HCT116 (cell line): ENCODE results near the gene PIP4K2A. TPM values are rescaled to one million over a fixed set of nuclear protein-coding genes. Genes with fewer than 3 reads are reported as not detected.

Experiments used
- ATAC-seq: fragments of 200-7000 bp; cut with Tn5 transposase; 2 replicates; pipeline ENCODE4 v1.9.1; 2020; ENCODE audit warnings: mild to moderate bottlenecking, moderate library complexity
- BruUV-seq: library from RNA; stranded (reverse); fragments of 400-500 nt; replicated peaks from 2 replicates; lab custom pipeline; 2021; lab: Mats Ljungman, UMichigan
- CTCF ChIA-PET: fragments of 300-600 bp; sonication (Branson Sonifier 250); formaldehyde crosslinking; loops from one replicate; lab custom pipeline; 2021; ENCODE audit warnings: antibody characterized with exemption; lab: Charles Lee
- POLR2A ChIA-PET: fragments of 300-600, 350-600 bp; sonication (Branson Sonifier 250); formaldehyde crosslinking; loops from one replicate; lab custom pipeline; 2021; ENCODE audit warnings: antibody characterized with exemption; lab: Charles Lee
- RAD21 ChIA-PET, 2 experiments: fragments of 300-600 bp; sonication (Branson Sonifier 250); formaldehyde crosslinking; loops; one replicate each; lab custom pipeline; 2023; ENCODE audit warnings: low total read pairs in 2 of 2; ENCODE audit not compliant: uncharacterized antibody in 2 of 2, unreplicated experiment in 2 of 2, low non-redundant PET in 1 of 2; lab: Charles Lee
- DNase-seq: peaks from one replicate; pipeline ENCODE4 v3.0.0-alpha.2; 2010; ENCODE audit warnings: low read depth, low spot score
- H2AFZ ChIP-seq: fragments of 200-600 bp; shearing (Covaris generic), sonication (generic); 2 replicates; pipeline ENCODE4 v1.6.1; 2017; ENCODE audit warnings: low read depth, mixed run types, mixed read lengths, antibody characterized with exemption, low read length; ENCODE audit not compliant: poor library complexity, severe bottlenecking
- H3K27ac ChIP-seq: 2 replicates; pipeline ENCODE4 v1.5.1; 2012; ENCODE audit warnings: low read depth, low read length
- H3K27me3 ChIP-seq: fragments of 200-600 bp; sonication (generic); 2 replicates; pipeline ENCODE4 v1.6.1; 2016; ENCODE audit warnings: mixed run types, low read length, mixed read lengths; ENCODE audit not compliant: insufficient read depth
- H3K36me3 ChIP-seq, 2 experiments: fragments of 200-500 bp in 1 of 2; fragments of 200-600 bp in 1 of 2; sonication (Bioruptor generic) in 1 of 2; sonication (generic) in 1 of 2; 2 replicates each; pipeline versions ENCODE4 v1.5.1 to v1.6.1; 2014 to 2016; ENCODE audit warnings: low read length in 2 of 2, inconsistent platforms in 1 of 2, mixed read lengths in 1 of 2, mixed run types in 1 of 2; ENCODE audit not compliant: insufficient read depth in 2 of 2, control insufficient read depth in 1 of 2
- H3K4me1 ChIP-seq, 2 experiments: fragments of 200-600 bp in 1 of 2; sonication (generic) in 1 of 2; 2 replicates each; pipeline versions ENCODE4 v1.5.1 to v1.6.1; 2012 to 2017; ENCODE audit warnings: low read length in 2 of 2, inconsistent platforms in 1 of 2, mild to moderate bottlenecking in 1 of 2, mixed read lengths in 1 of 2, mixed run types in 1 of 2, moderate library complexity in 1 of 2; ENCODE audit not compliant: insufficient read depth in 2 of 2, control insufficient read depth in 1 of 2
- H3K4me2 ChIP-seq: fragments of 200-600 bp; sonication (generic); 2 replicates; pipeline ENCODE4 v1.6.1; 2017; ENCODE audit warnings: mixed run types, low read length, mixed read lengths
- H3K4me3 ChIP-seq, 2 experiments: fragments of 200-600 bp in 1 of 2; sonication (generic) in 1 of 2; replicated peaks in 1 of 2; 2 replicates each; pipeline ENCODE4 v1.5.1; 2011 to 2016; ENCODE audit warnings: low read length in 2 of 2, control low read depth in 1 of 2, low read depth in 1 of 2, mild to moderate bottlenecking in 1 of 2, mixed read lengths in 1 of 2, mixed run types in 1 of 2
- H3K79me2 ChIP-seq: fragments of 200-600 bp; sonication (generic); 2 replicates; pipeline ENCODE4 v1.6.1; 2017; ENCODE audit warnings: mild to moderate bottlenecking, mixed run types, low read length, moderate library complexity, mixed read lengths; ENCODE audit not compliant: insufficient read depth
- H3K9ac ChIP-seq: fragments of 200-600 bp; sonication (generic); 2 replicates; pipeline ENCODE4 v1.6.1; 2016; ENCODE audit warnings: low read length, mixed read lengths
- H3K9me2 ChIP-seq: fragments of 200-600 bp; sonication (generic), shearing (Covaris generic); 2 replicates; pipeline ENCODE4 v1.6.1; 2017; ENCODE audit warnings: mixed run types, mild to moderate bottlenecking, moderate library complexity; ENCODE audit not compliant: insufficient read depth
- H3K9me3 ChIP-seq, 2 experiments: fragments of 200-500 bp in 1 of 2; fragments of 200-600 bp in 1 of 2; sonication (Bioruptor generic) in 1 of 2; sonication (generic) in 1 of 2; 2 replicates each; pipeline ENCODE4 v1.6.1; 2014 to 2017; ENCODE audit warnings: low read length in 2 of 2, mixed read lengths in 2 of 2, inconsistent platforms in 1 of 2, low read depth in 1 of 2, mild to moderate bottlenecking in 1 of 2, mixed run types in 1 of 2, moderate library complexity in 1 of 2; ENCODE audit not compliant: control insufficient read depth in 1 of 2, insufficient read depth in 1 of 2
- H4K20me1 ChIP-seq: fragments of 200-600 bp; sonication (generic), shearing (Covaris generic); 2 replicates; pipeline ENCODE4 v1.6.1; 2017; ENCODE audit warnings: mixed run types, mild to moderate bottlenecking, moderate library complexity; ENCODE audit not compliant: insufficient read depth
- ELF1 ChIP-seq: IDR thresholded peaks from 2 replicates; pipeline ENCODE4 v1.6.1; 2012; ENCODE audit warnings: low read depth, borderline replicate concordance
- RAD21 ChIP-seq: IDR thresholded peaks from 2 replicates; pipeline ENCODE4 v1.6.1; 2012; ENCODE audit warnings: low read depth, mild to moderate bottlenecking
- SP1 ChIP-seq: IDR thresholded peaks from 2 replicates; pipeline ENCODE4 v1.6.1; 2012; ENCODE audit warnings: low read depth
- intact Hi-C: fragments of 100-400 bp; cut with micrococcal nuclease; formaldehyde crosslinking; loops from 2 replicates; pipeline ENCODE4 v1.10.0; 2022
- total RNA-seq: library from RNA; stranded (reverse); gene quantifications from one replicate; pipeline ENCODE4 v1.2.1, GENCODE V29; 2021; ENCODE audit not compliant: unreplicated experiment
- TF ChIP-seq, protein P1 (sequence below): IDR thresholded peaks from 2 replicates; pipeline ENCODE4 v1.6.1; 2012; ENCODE audit warnings: low read depth

The PIP4K2A gene
- total RNA-seq, 1 experiment from 2014 or later = 41.9 TPM

DNA sequence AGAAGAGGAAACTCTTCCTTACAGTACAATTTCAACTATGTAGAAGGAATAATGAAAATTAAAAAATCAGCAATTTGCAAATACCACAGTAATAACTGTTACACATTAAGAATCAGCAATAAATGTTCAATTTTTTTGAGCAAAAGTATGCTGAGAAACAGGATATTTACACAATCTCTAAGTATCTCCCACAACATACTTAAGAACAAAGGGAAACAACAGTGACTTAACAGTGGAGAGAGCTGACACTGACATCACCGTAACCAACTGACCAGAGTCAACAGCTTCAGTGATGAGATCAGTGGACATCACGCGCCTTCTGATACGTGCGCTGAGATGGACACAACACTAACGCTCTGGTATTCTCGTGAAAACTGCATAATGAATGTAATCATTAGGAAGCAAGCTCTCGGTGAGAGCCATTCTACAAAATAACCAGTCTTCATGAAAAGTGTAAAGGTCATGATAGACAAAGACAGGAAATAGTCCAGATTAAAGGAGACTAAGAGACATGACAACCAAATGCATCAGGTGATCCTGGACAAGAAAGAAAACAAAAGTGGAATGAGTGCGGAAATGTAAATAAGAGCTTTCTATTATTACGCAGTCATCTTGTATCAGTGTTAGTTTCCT, 82.6 kb downstream of the PIP4K2A start:
- Histone ChIP-seq H3K36me3 (no peaks in the 10 kb centered on the region), H3K9me3 (no peaks in the 10 kb centered on the region), H3K27ac (no peak overlapping the region), H3K4me1 (peaks cover 18 to 54% of the 10 kb centered on the region in 2 experiments), H2AFZ (no peak overlapping the region), H3K27me3 (no peaks in the 10 kb centered on the region), H3K4me2 (0 out of 2 replicates have a peak overlapping the region, but pooled peaks have one; percentile 50), H3K9me2 (no peaks in the 10 kb centered on the region), H3K79me2 (peaks cover 100% of the 10 kb centered on the region), H3K4me3 (no peak overlapping the region), H4K20me1 (peaks cover 5% of the 10 kb centered on the region; the same call in 1 of the 2 replicates), H3K9ac (no peak overlapping the region)
- BruUV-seq = no TSS peak
- ATAC-seq (no peak), DNase-seq (no peak)
- RAD21 ChIA-PET = no interaction called here
- TF ChIP-seq, protein P1, sequence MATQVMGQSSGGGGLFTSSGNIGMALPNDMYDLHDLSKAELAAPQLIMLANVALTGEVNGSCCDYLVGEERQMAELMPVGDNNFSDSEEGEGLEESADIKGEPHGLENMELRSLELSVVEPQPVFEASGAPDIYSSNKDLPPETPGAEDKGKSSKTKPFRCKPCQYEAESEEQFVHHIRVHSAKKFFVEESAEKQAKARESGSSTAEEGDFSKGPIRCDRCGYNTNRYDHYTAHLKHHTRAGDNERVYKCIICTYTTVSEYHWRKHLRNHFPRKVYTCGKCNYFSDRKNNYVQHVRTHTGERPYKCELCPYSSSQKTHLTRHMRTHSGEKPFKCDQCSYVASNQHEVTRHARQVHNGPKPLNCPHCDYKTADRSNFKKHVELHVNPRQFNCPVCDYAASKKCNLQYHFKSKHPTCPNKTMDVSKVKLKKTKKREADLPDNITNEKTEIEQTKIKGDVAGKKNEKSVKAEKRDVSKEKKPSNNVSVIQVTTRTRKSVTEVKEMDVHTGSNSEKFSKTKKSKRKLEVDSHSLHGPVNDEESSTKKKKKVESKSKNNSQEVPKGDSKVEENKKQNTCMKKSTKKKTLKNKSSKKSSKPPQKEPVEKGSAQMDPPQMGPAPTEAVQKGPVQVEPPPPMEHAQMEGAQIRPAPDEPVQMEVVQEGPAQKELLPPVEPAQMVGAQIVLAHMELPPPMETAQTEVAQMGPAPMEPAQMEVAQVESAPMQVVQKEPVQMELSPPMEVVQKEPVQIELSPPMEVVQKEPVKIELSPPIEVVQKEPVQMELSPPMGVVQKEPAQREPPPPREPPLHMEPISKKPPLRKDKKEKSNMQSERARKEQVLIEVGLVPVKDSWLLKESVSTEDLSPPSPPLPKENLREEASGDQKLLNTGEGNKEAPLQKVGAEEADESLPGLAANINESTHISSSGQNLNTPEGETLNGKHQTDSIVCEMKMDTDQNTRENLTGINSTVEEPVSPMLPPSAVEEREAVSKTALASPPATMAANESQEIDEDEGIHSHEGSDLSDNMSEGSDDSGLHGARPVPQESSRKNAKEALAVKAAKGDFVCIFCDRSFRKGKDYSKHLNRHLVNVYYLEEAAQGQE = no peak
- POLR2A ChIA-PET = no interaction called here
- CTCF ChIA-PET = no interaction called here
- intact Hi-C loops = no loop called here

DNA sequence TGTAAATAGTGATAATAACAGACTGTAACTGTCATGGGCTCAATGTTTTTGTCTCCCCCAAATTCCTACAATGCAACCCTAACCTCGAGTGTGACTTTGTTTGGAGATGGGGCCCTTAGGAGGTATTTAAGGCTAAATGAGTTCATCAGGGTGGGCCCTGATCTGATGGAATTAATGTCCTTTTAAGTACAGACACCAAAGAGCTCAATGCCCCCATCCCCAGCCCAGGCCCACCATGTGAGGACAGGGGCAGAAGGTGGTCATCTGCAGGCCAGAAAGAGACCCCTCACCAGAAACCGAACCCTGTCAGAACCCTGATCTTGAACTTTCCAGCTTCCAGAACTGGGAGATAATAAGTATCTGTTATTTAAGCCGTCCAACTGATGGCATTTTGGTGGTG, 83.2 kb downstream of the PIP4K2A start:
- peaks cover 100% of the 10 kb centered on the region for H3K79me2 ChIP-seq
- POLR2A ChIA-PET = no interaction called here
- intact Hi-C loops = no loop called here

More for the DNA sequence above, 83.2 kb downstream of the PIP4K2A start:
- H3K4me3 ChIP-seq = no peak overlapping the region
- ChIA-PET CTCF (no interaction called here), RAD21 (no interaction called here)
- DNase-seq = no peak
- no peaks in the 10 kb centered on the region for H3K9me2 ChIP-seq
- no peaks in the 10 kb centered on the region for H3K9me3 ChIP-seq
- no peaks in the 10 kb centered on the region for H3K27me3 ChIP-seq
- no TSS peak for BruUV-seq
- no peak overlapping the region for H2AFZ ChIP-seq
- ATAC-seq = no peak
- H4K20me1 ChIP-seq = peaks cover 5% of the 10 kb centered on the region; the same call in 1 of the 2 replicates
- H3K36me3 ChIP-seq = no peaks in the 10 kb centered on the region
- peaks cover 24 to 60% of the 10 kb centered on the region in 2 experiments for H3K4me1 ChIP-seq
- H3K4me2 ChIP-seq = peak overlapping the region; percentile 50
- H3K27ac ChIP-seq = no peak overlapping the region
- no peak overlapping the region for H3K9ac ChIP-seq
- TF ChIP-seq ELF1 (no peak), RAD21 (no peak), SP1 (no peak)
